Astrocyte (in vitro differentiated cells and primary cell): Measurements from ENCODE around the gene NPHP4. TPM values are rescaled to one million over a fixed set of nuclear protein-coding genes. Genes with fewer than 3 reads are reported as not detected.

Source experiments
- DNase-seq: peaks from one replicate; pipeline ENCODE4 v3.0.0-alpha.2; 2010; ENCODE audit warnings: low read depth
- FAIRE-seq: peaks from 2 replicates; lab custom pipeline; 2011; peaks lifted over from hg19 to GRCh38; lab: Jason Lieb, UNC
- H2AFZ ChIP-seq: 2 replicates; pipeline ENCODE4 v1.6.0; 2012; ENCODE audit warnings: low read depth, low read length, inconsistent platforms
- H3K27ac ChIP-seq: 2 replicates; pipeline ENCODE4 v1.5.1; 2011; ENCODE audit warnings: low read depth, low read length, inconsistent platforms
- H3K27me3 ChIP-seq: 2 replicates; pipeline ENCODE4 v1.6.0; 2011; ENCODE audit warnings: low read length, inconsistent platforms; ENCODE audit not compliant: insufficient read depth
- H3K36me3 ChIP-seq: 2 replicates; pipeline ENCODE4 v1.5.1; 2011; ENCODE audit warnings: low read length, inconsistent platforms; ENCODE audit not compliant: insufficient read depth
- H3K4me1 ChIP-seq: 2 replicates; pipeline ENCODE4 v1.5.1; 2011; ENCODE audit warnings: low read length, inconsistent platforms; ENCODE audit not compliant: insufficient read depth
- H3K4me2 ChIP-seq: 2 replicates; pipeline ENCODE4 v1.6.0; 2012; ENCODE audit warnings: low read length, inconsistent platforms
- H3K4me3 ChIP-seq: 2 replicates; pipeline ENCODE4 v1.5.1; 2011; ENCODE audit warnings: low read depth, mild to moderate bottlenecking, low read length, inconsistent platforms; ENCODE audit not compliant: insufficient read depth
- H3K79me2 ChIP-seq: 2 replicates; pipeline ENCODE4 v1.6.0; 2012; ENCODE audit warnings: mild to moderate bottlenecking, low read length, inconsistent platforms; ENCODE audit not compliant: insufficient read depth
- H3K9ac ChIP-seq: 2 replicates; pipeline ENCODE4 v1.6.0; 2012; ENCODE audit warnings: mild to moderate bottlenecking, low read length, inconsistent platforms
- H3K9me3 ChIP-seq: 2 replicates; pipeline ENCODE4 v1.5.1; 2012; ENCODE audit warnings: low read depth, mild to moderate bottlenecking, low read length, inconsistent platforms; ENCODE audit not compliant: insufficient read depth
- H4K20me1 ChIP-seq: 2 replicates; pipeline ENCODE4 v1.6.0; 2012; ENCODE audit warnings: low read length, inconsistent platforms; ENCODE audit not compliant: insufficient read depth
- H3K27ac Mint-ChIP-seq: one replicate; pipeline ENCODE4 v1.8.0; 2021; ENCODE audit warnings: mild to moderate bottlenecking, mixed read lengths; ENCODE audit not compliant: unreplicated experiment
- H3K27me3 Mint-ChIP-seq: one replicate; pipeline ENCODE4 v1.8.0; 2021; ENCODE audit warnings: low read depth, mixed read lengths; ENCODE audit not compliant: unreplicated experiment
- H3K36me3 Mint-ChIP-seq: one replicate; pipeline ENCODE4 v1.8.0; 2021; ENCODE audit warnings: low read depth, mixed read lengths; ENCODE audit not compliant: unreplicated experiment
- H3K4me1 Mint-ChIP-seq: one replicate; pipeline ENCODE4 v1.8.0; 2021; ENCODE audit warnings: low read depth, mixed read lengths; ENCODE audit not compliant: unreplicated experiment
- H3K4me3 Mint-ChIP-seq: one replicate; pipeline ENCODE4 v1.8.0; 2021; ENCODE audit warnings: mild to moderate bottlenecking, moderate library complexity, mixed read lengths; ENCODE audit not compliant: unreplicated experiment
- H3K9me3 Mint-ChIP-seq: one replicate; pipeline ENCODE4 v1.8.0; 2021; ENCODE audit warnings: mild to moderate bottlenecking, mixed read lengths; ENCODE audit not compliant: unreplicated experiment
- EZH2 ChIP-seq: IDR thresholded peaks from 2 replicates; pipeline ENCODE4 v1.6.1; 2012; ENCODE audit warnings: mild to moderate bottlenecking, low read length, inconsistent platforms; ENCODE audit not compliant: insufficient read depth
- total RNA-seq: library from RNA; stranded (reverse); gene quantifications from 2 replicates; pipeline ENCODE4 v1.2.1, GENCODE V29; 2021
- TF ChIP-seq, protein P1 (sequence below): IDR thresholded peaks from 2 replicates; pipeline ENCODE4 v1.5.1; 2011; ENCODE audit warnings: low read depth, mild to moderate bottlenecking, inconsistent platforms, low read length, moderate library complexity; ENCODE audit not compliant: insufficient read depth

The NPHP4 gene
- total RNA-seq, 1 donor from 2014 or later, result 8.4 TPM

DNA sequence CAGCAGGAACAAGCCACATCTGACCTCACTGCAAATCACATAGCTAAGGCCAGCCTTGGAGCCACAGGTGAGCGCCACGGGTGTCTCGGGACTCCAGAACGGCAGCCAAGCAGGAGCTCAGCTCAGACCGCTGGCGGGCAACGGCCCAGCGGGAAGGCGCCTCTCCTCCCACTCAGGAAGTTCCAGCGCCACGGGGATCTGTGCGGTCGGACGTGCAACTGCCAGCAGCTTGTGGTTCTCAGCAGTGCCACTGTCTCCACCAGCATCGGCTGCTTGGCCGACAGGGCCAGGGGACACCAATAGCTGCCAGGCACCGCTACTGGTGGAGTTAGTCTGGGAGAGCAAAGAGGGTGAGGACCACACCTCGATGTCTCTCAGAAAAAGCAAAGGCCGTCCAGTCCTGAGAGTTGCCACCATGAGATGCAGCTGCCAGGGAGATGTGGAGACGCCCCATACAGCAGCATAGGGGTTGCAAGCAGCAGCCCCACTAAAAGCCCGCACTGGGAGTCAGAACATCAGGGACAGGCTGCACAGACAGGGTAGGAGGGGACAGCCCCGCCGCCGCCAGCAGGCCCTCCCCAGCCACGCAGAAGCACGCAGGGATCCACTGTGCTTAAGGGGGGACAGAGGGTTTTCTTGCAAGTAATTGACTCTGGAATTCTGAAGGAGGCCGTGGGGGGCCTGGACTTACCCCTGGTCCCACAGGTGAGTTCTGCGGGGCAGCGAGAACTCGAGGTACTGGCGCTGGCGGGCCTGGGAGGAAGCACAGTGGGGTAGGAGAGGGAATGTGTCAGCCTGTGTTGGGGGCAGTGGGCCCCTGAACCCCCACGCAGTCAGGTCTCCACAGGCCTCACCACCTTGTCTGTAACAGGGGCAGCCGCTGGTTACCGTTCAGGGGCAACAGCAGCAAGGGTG, 83.5 kb downstream of the NPHP4 start:
- no peaks in the 10 kb centered on the region for H3K9me3 Mint-ChIP-seq
- FAIRE-seq (no peak), DNase-seq (no peak)
- no peak overlapping the region for H3K4me3 Mint-ChIP-seq
- TF ChIP-seq, protein P1, sequence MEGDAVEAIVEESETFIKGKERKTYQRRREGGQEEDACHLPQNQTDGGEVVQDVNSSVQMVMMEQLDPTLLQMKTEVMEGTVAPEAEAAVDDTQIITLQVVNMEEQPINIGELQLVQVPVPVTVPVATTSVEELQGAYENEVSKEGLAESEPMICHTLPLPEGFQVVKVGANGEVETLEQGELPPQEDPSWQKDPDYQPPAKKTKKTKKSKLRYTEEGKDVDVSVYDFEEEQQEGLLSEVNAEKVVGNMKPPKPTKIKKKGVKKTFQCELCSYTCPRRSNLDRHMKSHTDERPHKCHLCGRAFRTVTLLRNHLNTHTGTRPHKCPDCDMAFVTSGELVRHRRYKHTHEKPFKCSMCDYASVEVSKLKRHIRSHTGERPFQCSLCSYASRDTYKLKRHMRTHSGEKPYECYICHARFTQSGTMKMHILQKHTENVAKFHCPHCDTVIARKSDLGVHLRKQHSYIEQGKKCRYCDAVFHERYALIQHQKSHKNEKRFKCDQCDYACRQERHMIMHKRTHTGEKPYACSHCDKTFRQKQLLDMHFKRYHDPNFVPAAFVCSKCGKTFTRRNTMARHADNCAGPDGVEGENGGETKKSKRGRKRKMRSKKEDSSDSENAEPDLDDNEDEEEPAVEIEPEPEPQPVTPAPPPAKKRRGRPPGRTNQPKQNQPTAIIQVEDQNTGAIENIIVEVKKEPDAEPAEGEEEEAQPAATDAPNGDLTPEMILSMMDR, result no peak
- TF ChIP-seq EZH2, result no peak
- H3K9ac ChIP-seq, result no peak overlapping the region
- no peaks in the 10 kb centered on the region for H3K9me3 ChIP-seq
- H3K27me3 ChIP-seq, result no peaks in the 10 kb centered on the region
- H4K20me1 ChIP-seq, result peaks cover 4% of the 10 kb centered on the region
- no peak overlapping the region for H3K27ac ChIP-seq
- H3K4me3 ChIP-seq, result no peak overlapping the region
- H3K4me1 ChIP-seq, result no peaks in the 10 kb centered on the region
- no peaks in the 10 kb centered on the region for H3K79me2 ChIP-seq
- H3K36me3 Mint-ChIP-seq, result peaks cover 7% of the 10 kb centered on the region
- no peak overlapping the region for H3K27ac Mint-ChIP-seq
- H3K4me1 Mint-ChIP-seq, result peaks cover 11% of the 10 kb centered on the region
- no peaks in the 10 kb centered on the region for H3K36me3 ChIP-seq
- no peak overlapping the region for H2AFZ ChIP-seq
- no peaks in the 10 kb centered on the region for H3K27me3 Mint-ChIP-seq
- no peak overlapping the region for H3K4me2 ChIP-seq

DNA sequence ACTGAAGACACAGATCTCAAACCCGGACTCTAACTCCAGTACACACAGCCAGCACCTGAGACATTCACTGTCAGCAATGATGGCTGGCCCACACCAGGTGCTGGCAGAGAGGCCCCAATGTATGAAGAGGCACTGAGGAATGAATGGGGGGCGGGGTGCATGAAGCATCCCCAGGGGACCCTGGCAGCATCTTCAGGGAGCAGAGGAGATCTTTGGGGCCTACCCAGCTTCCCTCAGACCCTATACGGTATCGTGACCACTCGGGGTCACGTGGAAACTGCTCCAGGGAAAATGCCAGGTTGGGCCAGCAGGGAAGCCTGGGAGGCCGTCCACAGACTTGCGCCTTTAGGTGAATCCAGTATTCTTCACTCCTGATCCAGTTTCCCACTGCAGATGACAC, 84.3 kb downstream of the NPHP4 start:
- peaks cover 4% of the 10 kb centered on the region for H4K20me1 ChIP-seq
- no peak for TF ChIP-seq EZH2
- TF ChIP-seq, protein P1, result no peak
- no peaks in the 10 kb centered on the region for H3K4me1 ChIP-seq
- Mint-ChIP-seq H3K9me3 (no peaks in the 10 kb centered on the region), H3K27ac (no peak overlapping the region), H3K4me1 (peaks cover 4% of the 10 kb centered on the region), H3K4me3 (no peak overlapping the region), H3K36me3 (peaks cover 8% of the 10 kb centered on the region), H3K27me3 (no peaks in the 10 kb centered on the region)
- H3K27ac ChIP-seq, result no peak overlapping the region
- H3K4me2 ChIP-seq, result no peak overlapping the region
- H3K36me3 ChIP-seq, result no peaks in the 10 kb centered on the region
- no peak for DNase-seq
- no peak overlapping the region for H3K4me3 ChIP-seq
- FAIRE-seq, result no peak
- H3K9ac ChIP-seq, result no peak overlapping the region
- H2AFZ ChIP-seq, result no peak overlapping the region
- H3K27me3 ChIP-seq, result no peaks in the 10 kb centered on the region
- H3K79me2 ChIP-seq, result no peaks in the 10 kb centered on the region
- no peaks in the 10 kb centered on the region for H3K9me3 ChIP-seq

DNA sequence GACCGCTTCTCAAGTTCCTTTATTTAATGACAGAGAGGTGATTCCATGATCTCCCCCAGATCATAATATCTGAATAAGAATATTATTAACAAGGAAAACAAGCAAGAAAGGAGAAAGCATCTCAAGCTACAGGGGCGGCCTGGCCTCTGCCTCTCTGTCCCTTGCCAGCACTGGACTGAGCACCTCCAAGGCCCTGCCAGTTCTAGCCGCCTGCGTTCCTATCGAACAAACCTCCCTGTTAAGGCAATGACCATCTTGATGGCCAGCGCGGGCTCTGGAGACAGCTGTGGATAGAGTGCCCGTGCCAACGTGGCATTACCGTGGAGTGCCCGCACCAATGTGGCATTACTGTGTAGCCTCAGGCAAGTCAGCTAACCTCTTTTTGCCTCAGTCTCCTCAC, 84.8 kb downstream of the NPHP4 start:
- H3K9me3 Mint-ChIP-seq, result no peaks in the 10 kb centered on the region
- H3K27me3 Mint-ChIP-seq, result no peaks in the 10 kb centered on the region
- H3K36me3 Mint-ChIP-seq, result peaks cover 8% of the 10 kb centered on the region
- H3K27ac ChIP-seq, result no peak overlapping the region
- H3K4me3 ChIP-seq, result no peak overlapping the region
- peaks cover 4% of the 10 kb centered on the region for H4K20me1 ChIP-seq
- no peaks in the 10 kb centered on the region for H3K36me3 ChIP-seq
- no peak overlapping the region for H3K4me3 Mint-ChIP-seq
- H3K27ac Mint-ChIP-seq, result no peak overlapping the region
- no peaks in the 10 kb centered on the region for H3K4me1 Mint-ChIP-seq
- FAIRE-seq (no peak), DNase-seq (no peak)
- H3K9ac ChIP-seq, result no peak overlapping the region
- H3K4me2 ChIP-seq, result no peak overlapping the region
- no peaks in the 10 kb centered on the region for H3K4me1 ChIP-seq
- H3K27me3 ChIP-seq, result no peaks in the 10 kb centered on the region
- TF ChIP-seq, protein P1, result no peak
- TF ChIP-seq EZH2, result no peak
- no peaks in the 10 kb centered on the region for H3K79me2 ChIP-seq
- no peaks in the 10 kb centered on the region for H3K9me3 ChIP-seq
- no peak overlapping the region for H2AFZ ChIP-seq
